B cell (primary cell): ENCODE results near the gene MAGEB17.

Source experiments
- CTCF ChIP-seq: fragments of 200-600 bp; IDR thresholded peaks from one replicate; pipeline ENCODE4 v1.8.0; 2022; ENCODE audit warnings: antibody characterized with exemption, mild to moderate bottlenecking
- EZH2 ChIP-seq: IDR thresholded peaks from 2 replicates; pipeline ENCODE4 v1.6.1; 2012; ENCODE audit warnings: borderline replicate concordance, low read depth, mild to moderate bottlenecking, moderate library complexity, low read length; ENCODE audit not compliant: insufficient read depth, poor library complexity, severe bottlenecking

GRCh38 chrX:16120431-16120830 lies 46.9 kb upstream of the MAGEB17 start:
- TF ChIP-seq CTCF = no peak
- no peak for TF ChIP-seq EZH2
